K562 (cell line): ENCODE measurements around the gene TOR1A. TPM values are rescaled to one million over a fixed set of nuclear protein-coding genes. Genes with fewer than 3 reads are reported as not detected.

Experiments used
- ARID2 ChIP-seq: fragments of 450-650 bp; IDR thresholded peaks from 2 replicates; pipeline ENCODE4 v1.6.1; 2017; ENCODE audit warnings: antibody characterized with exemption, mild to moderate bottlenecking
- EHMT2 ChIP-seq: fragments of 450-650 bp; IDR thresholded peaks from 2 replicates; pipeline ENCODE4 v1.6.1; 2018; ENCODE audit warnings: antibody characterized with exemption
- FOXJ2 ChIP-seq: fragments of 200-800 bp; sonication (Bioruptor generic); IDR thresholded peaks from 2 replicates; pipeline ENCODE4 v1.6.1; 2016; ENCODE audit warnings: missing genetic modification characterization, missing compliant biosample characterization
- JUN ChIP-seq, 2 experiments: sonication (generic) in 1 of 2; formaldehyde crosslinking in 1 of 2; IDR thresholded peaks; 2 replicates each; pipeline versions ENCODE4 v1.6.1 to v1.8.0; 2012 to 2022; ENCODE audit warnings: borderline replicate concordance in 2 of 2, mild to moderate bottlenecking in 2 of 2, improper control_type of control experiment in 1 of 2, low read depth in 1 of 2, low read length in 1 of 2, missing genetic modification reagents in 1 of 2
- NRF1 ChIP-seq, 2 experiments: fragments of 450-650 bp; IDR thresholded peaks in 1 of 2; conservative IDR thresholded peaks in 1 of 2; 2 replicates each; pipeline ENCODE4 v1.6.1; 2014; ENCODE audit warnings: mild to moderate bottlenecking in 2 of 2
- SRSF1 ChIP-seq: fragments of 200-400 bp; formaldehyde crosslinking; IDR thresholded peaks from 2 replicates; pipeline ENCODE4 v1.6.1; 2017; ENCODE audit warnings: mild to moderate bottlenecking, low read depth, low read length, moderate library complexity
- ZNF124 ChIP-seq: sonication (generic); formaldehyde crosslinking; IDR thresholded peaks from 2 replicates; pipeline ENCODE4 v1.8.1; 2022; ENCODE audit warnings: missing genetic modification reagents
- polyA plus RNA-seq, 8 experiments: library from polyadenylated mRNA; depleted of rRNA in 4 of 8; stranded (reverse) in 5 of 8; unstranded in 3 of 8; fragments of >200 nt; fragmentation: Nextera tagmentation in 2 of 8; fragmentation: Illumina TruSeq in 1 of 8; extraction: Ambion mirVana in 2 of 8; extraction: Trizol in 1 of 8; gene quantifications; 2 replicates each; pipeline versions ENCODE4 v1.2.1 to v1.2.3, GENCODE V29; 2011 to 2014; ENCODE audit warnings: inconsistent platforms in 1 of 8, missing spikeins in 1 of 8
- total RNA-seq, 7 experiments: library from RNA; depleted of rRNA in 6 of 7; stranded (reverse); fragments of >200 nt in 6 of 7; fragmentation: Illumina TruSeq in 2 of 7; extraction: Trizol in 2 of 7; gene quantifications; 2 replicates each; pipeline versions ENCODE4 v1.2.1 to v1.2.3, GENCODE V29; 2011 to 2021; ENCODE audit warnings: low replicate concordance in 1 of 7
- TF ChIP-seq, protein P1 (sequence below): fragments of 450-650 bp; conservative IDR thresholded peaks from 2 replicates; pipeline ENCODE4 v1.6.1; 2016; ENCODE audit warnings: missing genetic modification characterization, low read depth, mild to moderate bottlenecking, control low read depth, missing compliant biosample characterization
- TF ChIP-seq, protein P2 (sequence below): fragments of 200-600 bp; sonication (generic); IDR thresholded peaks from one replicate; pipeline ENCODE4 v1.6.1; 2012; ENCODE audit warnings: mild to moderate bottlenecking, low read depth, low read length, inconsistent platforms
- TF ChIP-seq, protein P3 (sequence below): sonication (generic); formaldehyde crosslinking; IDR thresholded peaks from 2 replicates; pipeline ENCODE4 v1.8.1; 2023; ENCODE audit warnings: mild to moderate bottlenecking, missing genetic modification reagents

TOR1A gene
- total and polyA plus RNA-seq, 9 of the 15 experiments (the other 6 are each of a cell fraction or from before 2014, with no cell fraction given): 4.5 to 85.8 (median 51.3) TPM

DNA sequence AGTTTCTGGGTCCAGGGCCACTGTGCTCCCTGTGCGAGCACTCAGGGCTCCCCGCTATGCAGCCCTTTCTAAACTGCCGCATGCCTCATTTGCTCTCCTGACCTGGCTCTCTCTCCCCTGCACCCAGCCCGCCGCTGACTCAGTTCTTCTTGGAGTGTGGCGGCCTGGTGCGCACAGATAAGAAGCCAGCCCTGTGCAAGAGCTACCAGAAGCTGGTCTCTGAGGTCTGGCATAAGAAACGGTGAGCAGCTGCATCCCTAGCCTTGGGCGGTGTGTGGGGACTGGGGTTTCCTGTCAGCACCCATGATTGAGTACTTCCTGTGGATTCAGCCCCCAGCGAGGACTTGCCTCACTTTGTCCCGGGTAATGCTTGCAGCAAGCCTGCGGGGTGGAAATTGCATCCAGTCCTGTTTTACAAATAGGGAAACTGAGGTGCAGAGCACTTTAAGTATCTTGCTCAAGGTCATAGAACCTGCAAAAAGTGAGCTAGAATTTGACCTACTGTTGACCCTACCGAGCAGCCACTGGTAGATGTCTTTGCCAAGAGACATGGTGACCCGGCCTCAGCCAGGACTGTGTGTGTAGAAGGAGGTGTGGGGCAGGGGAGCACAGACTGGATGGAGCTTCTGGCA lies 39.2 kb upstream of the TOR1A start (continued):
- TF ChIP-seq, protein P1, sequence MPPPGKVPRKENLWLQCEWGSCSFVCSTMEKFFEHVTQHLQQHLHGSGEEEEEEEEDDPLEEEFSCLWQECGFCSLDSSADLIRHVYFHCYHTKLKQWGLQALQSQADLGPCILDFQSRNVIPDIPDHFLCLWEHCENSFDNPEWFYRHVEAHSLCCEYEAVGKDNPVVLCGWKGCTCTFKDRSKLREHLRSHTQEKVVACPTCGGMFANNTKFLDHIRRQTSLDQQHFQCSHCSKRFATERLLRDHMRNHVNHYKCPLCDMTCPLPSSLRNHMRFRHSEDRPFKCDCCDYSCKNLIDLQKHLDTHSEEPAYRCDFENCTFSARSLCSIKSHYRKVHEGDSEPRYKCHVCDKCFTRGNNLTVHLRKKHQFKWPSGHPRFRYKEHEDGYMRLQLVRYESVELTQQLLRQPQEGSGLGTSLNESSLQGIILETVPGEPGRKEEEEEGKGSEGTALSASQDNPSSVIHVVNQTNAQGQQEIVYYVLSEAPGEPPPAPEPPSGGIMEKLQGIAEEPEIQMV (tag): 0 out of 2 replicates have a peak, but pooled peaks have one; percentile 9
- TF ChIP-seq, protein P2, sequence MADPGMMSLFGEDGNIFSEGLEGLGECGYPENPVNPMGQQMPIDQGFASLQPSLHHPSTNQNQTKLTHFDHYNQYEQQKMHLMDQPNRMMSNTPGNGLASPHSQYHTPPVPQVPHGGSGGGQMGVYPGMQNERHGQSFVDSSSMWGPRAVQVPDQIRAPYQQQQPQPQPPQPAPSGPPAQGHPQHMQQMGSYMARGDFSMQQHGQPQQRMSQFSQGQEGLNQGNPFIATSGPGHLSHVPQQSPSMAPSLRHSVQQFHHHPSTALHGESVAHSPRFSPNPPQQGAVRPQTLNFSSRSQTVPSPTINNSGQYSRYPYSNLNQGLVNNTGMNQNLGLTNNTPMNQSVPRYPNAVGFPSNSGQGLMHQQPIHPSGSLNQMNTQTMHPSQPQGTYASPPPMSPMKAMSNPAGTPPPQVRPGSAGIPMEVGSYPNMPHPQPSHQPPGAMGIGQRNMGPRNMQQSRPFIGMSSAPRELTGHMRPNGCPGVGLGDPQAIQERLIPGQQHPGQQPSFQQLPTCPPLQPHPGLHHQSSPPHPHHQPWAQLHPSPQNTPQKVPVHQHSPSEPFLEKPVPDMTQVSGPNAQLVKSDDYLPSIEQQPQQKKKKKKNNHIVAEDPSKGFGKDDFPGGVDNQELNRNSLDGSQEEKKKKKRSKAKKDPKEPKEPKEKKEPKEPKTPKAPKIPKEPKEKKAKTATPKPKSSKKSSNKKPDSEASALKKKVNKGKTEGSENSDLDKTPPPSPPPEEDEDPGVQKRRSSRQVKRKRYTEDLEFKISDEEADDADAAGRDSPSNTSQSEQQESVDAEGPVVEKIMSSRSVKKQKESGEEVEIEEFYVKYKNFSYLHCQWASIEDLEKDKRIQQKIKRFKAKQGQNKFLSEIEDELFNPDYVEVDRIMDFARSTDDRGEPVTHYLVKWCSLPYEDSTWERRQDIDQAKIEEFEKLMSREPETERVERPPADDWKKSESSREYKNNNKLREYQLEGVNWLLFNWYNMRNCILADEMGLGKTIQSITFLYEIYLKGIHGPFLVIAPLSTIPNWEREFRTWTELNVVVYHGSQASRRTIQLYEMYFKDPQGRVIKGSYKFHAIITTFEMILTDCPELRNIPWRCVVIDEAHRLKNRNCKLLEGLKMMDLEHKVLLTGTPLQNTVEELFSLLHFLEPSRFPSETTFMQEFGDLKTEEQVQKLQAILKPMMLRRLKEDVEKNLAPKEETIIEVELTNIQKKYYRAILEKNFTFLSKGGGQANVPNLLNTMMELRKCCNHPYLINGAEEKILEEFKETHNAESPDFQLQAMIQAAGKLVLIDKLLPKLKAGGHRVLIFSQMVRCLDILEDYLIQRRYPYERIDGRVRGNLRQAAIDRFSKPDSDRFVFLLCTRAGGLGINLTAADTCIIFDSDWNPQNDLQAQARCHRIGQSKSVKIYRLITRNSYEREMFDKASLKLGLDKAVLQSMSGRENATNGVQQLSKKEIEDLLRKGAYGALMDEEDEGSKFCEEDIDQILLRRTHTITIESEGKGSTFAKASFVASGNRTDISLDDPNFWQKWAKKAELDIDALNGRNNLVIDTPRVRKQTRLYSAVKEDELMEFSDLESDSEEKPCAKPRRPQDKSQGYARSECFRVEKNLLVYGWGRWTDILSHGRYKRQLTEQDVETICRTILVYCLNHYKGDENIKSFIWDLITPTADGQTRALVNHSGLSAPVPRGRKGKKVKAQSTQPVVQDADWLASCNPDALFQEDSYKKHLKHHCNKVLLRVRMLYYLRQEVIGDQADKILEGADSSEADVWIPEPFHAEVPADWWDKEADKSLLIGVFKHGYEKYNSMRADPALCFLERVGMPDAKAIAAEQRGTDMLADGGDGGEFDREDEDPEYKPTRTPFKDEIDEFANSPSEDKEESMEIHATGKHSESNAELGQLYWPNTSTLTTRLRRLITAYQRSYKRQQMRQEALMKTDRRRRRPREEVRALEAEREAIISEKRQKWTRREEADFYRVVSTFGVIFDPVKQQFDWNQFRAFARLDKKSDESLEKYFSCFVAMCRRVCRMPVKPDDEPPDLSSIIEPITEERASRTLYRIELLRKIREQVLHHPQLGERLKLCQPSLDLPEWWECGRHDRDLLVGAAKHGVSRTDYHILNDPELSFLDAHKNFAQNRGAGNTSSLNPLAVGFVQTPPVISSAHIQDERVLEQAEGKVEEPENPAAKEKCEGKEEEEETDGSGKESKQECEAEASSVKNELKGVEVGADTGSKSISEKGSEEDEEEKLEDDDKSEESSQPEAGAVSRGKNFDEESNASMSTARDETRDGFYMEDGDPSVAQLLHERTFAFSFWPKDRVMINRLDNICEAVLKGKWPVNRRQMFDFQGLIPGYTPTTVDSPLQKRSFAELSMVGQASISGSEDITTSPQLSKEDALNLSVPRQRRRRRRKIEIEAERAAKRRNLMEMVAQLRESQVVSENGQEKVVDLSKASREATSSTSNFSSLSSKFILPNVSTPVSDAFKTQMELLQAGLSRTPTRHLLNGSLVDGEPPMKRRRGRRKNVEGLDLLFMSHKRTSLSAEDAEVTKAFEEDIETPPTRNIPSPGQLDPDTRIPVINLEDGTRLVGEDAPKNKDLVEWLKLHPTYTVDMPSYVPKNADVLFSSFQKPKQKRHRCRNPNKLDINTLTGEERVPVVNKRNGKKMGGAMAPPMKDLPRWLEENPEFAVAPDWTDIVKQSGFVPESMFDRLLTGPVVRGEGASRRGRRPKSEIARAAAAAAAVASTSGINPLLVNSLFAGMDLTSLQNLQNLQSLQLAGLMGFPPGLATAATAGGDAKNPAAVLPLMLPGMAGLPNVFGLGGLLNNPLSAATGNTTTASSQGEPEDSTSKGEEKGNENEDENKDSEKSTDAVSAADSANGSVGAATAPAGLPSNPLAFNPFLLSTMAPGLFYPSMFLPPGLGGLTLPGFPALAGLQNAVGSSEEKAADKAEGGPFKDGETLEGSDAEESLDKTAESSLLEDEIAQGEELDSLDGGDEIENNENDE: no peak
- peak; percentile 99 for TF ChIP-seq JUN (IDR thresholded peaks at IDR 0.05; ENCODE audit: borderline replicate concordance, low read depth, low read length)
- peak; percentile 93; the same call in 1 of the 2 replicates for TF ChIP-seq JUN (CRISPR knock-in tag; IDR thresholded peaks at IDR 0.05; ENCODE audit: borderline replicate concordance)
- no peak for TF ChIP-seq EHMT2
- TF ChIP-seq NRF1 (conservative IDR thresholded peaks at IDR 0.05 in 1 of 2, IDR thresholded peaks at IDR 0.05 in 1 of 2): peak; percentile 83 to 86
- TF ChIP-seq ZNF124 (CRISPR knock-in tag): no peak
- no peak for TF ChIP-seq FOXJ2 (tag)
- TF ChIP-seq, protein P3, sequence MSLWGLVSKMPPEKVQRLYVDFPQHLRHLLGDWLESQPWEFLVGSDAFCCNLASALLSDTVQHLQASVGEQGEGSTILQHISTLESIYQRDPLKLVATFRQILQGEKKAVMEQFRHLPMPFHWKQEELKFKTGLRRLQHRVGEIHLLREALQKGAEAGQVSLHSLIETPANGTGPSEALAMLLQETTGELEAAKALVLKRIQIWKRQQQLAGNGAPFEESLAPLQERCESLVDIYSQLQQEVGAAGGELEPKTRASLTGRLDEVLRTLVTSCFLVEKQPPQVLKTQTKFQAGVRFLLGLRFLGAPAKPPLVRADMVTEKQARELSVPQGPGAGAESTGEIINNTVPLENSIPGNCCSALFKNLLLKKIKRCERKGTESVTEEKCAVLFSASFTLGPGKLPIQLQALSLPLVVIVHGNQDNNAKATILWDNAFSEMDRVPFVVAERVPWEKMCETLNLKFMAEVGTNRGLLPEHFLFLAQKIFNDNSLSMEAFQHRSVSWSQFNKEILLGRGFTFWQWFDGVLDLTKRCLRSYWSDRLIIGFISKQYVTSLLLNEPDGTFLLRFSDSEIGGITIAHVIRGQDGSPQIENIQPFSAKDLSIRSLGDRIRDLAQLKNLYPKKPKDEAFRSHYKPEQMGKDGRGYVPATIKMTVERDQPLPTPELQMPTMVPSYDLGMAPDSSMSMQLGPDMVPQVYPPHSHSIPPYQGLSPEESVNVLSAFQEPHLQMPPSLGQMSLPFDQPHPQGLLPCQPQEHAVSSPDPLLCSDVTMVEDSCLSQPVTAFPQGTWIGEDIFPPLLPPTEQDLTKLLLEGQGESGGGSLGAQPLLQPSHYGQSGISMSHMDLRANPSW: peak; percentile 97; the same call in 1 of the 2 replicates
- TF ChIP-seq ARID2: no peak
- no peak for TF ChIP-seq SRSF1
